Measurements from ENCODE around the gene PRTFDC1. TPM values are rescaled to one million over a fixed set of nuclear protein-coding genes. Genes with fewer than 3 reads are reported as not detected.
"Not testable (repeated sequence)": the region's sequence is repeated elsewhere in the genome, so short reads cannot be mapped to it uniquely, and the experiment has no call there.

Gene PRTFDC1
- total RNA-seq, 1 donor from 2014 or later = 7.6 TPM

- H3K27me3 ChIP-seq = no peaks in the 10 kb centered on the region
- no peak for DNase-seq (ENCODE audit: extremely low spot score in 2 of 2)
- TF ChIP-seq POLR2AphosphoS5 (IDR thresholded peaks at IDR 0.05; ENCODE audit: insufficient read depth in 1 of 2, low read depth in 1 of 2) = no peak
Observed at GRCh38 chr10:24973163-24973562, 20.8 kb upstream of the PRTFDC1 start.

GRCh38 chr10:24971374-24971773 is 19.0 kb upstream of the PRTFDC1 start:
- no peak overlapping the region for H3K27ac ChIP-seq
- no peaks in the 10 kb centered on the region for H3K36me3 ChIP-seq
- TF ChIP-seq CTCF (IDR thresholded peaks at IDR 0.05) (no peak), POLR2AphosphoS5 (IDR thresholded peaks at IDR 0.05; ENCODE audit: insufficient read depth in 1 of 2, low read depth in 1 of 2) (no peak), POLR2A (IDR thresholded peaks at IDR 0.05) (no peak)
- DNase-seq (ENCODE audit: extremely low spot score in 2 of 2) = no peak
- no peaks in the 10 kb centered on the region for H3K9me3 ChIP-seq
- intact Hi-C loops (cut with DNase I) = no loop called here
- H3K4me1 ChIP-seq = no peaks in the 10 kb centered on the region
- no peaks in the 10 kb centered on the region for H3K27me3 ChIP-seq
- no peak overlapping the region for H3K4me3 ChIP-seq

More at GRCh38 chr10:24973163-24973562, 20.8 kb upstream of the PRTFDC1 start:
- Histone ChIP-seq H3K4me3 (no peak overlapping the region), H3K36me3 (no peaks in the 10 kb centered on the region), H3K9me3 (no peaks in the 10 kb centered on the region), H3K27ac (no peak overlapping the region), H3K4me1 (no peaks in the 10 kb centered on the region)
- intact Hi-C loops (cut with DNase I) = no loop called here

GRCh38 chr10:24969841-24970281 is 17.5 kb upstream of the PRTFDC1 start:
- intact Hi-C loops (cut with DNase I) = no loop called here
- no peaks in the 10 kb centered on the region for H3K27me3 ChIP-seq
- no peaks in the 10 kb centered on the region for H3K36me3 ChIP-seq
- no peak for TF ChIP-seq POLR2A (IDR thresholded peaks at IDR 0.05)
- TF ChIP-seq CTCF (IDR thresholded peaks at IDR 0.05) = no peak
- TF ChIP-seq POLR2AphosphoS5 (IDR thresholded peaks at IDR 0.05; ENCODE audit: insufficient read depth in 1 of 2, low read depth in 1 of 2) = no peak
- no peaks in the 10 kb centered on the region for H3K4me1 ChIP-seq
- H3K4me3 ChIP-seq = no peak overlapping the region
- no peak overlapping the region for H3K27ac ChIP-seq
- no peak for DNase-seq (ENCODE audit: extremely low spot score in 2 of 2)
- no peaks in the 10 kb centered on the region for H3K9me3 ChIP-seq

- H3K4me1 ChIP-seq; intact Hi-C loops (cut with DNase I); H3K9me3 ChIP-seq; H3K27me3 ChIP-seq; H3K27ac ChIP-seq; H3K36me3 ChIP-seq; DNase-seq (ENCODE audit: extremely low spot score in 2 of 2); H3K4me3 ChIP-seq: not testable (repeated sequence)
Observed at GRCh38 chr10:24968951-24969350, 16.5 kb upstream of the PRTFDC1 start.

- intact Hi-C loops (cut with DNase I) = no loop called here
- H3K27ac ChIP-seq = no peak overlapping the region
- DNase-seq (ENCODE audit: extremely low spot score in 2 of 2) = no peak
Observed at GRCh38 chr10:24968349-24968748, 15.9 kb upstream of the PRTFDC1 start.

More at GRCh38 chr10:24968349-24968748, 15.9 kb upstream of the PRTFDC1 start:
- Histone ChIP-seq H3K9me3 (no peaks in the 10 kb centered on the region), H3K4me3 (no peak overlapping the region), H3K27me3 (no peaks in the 10 kb centered on the region), H3K36me3 (no peaks in the 10 kb centered on the region), H3K4me1 (no peaks in the 10 kb centered on the region)
- no peak for TF ChIP-seq CTCF (IDR thresholded peaks at IDR 0.05)
- TF ChIP-seq POLR2A (IDR thresholded peaks at IDR 0.05) = no peak
- TF ChIP-seq POLR2AphosphoS5 (IDR thresholded peaks at IDR 0.05; ENCODE audit: insufficient read depth in 1 of 2, low read depth in 1 of 2) = no peak
